ENCODE results near the gene NEMF.
"Not testable (repeated sequence)": the region's sequence is repeated elsewhere in the genome, so short reads cannot be mapped to it uniquely, and the experiment has no call there.

The NEMF gene

GRCh38 chr14:49863487-49864281, 11.1 kb upstream of the NEMF start:
- peak; percentile 81 to 84 for DNase-seq

GRCh38 chr14:49862089-49862673, 9.6 kb upstream of the NEMF start:
- peak; percentile 93 to 97 for DNase-seq
- TF ChIP-seq GATA1 (IDR thresholded peaks at IDR 0.05; ENCODE audit: low read depth, low read length) (no peak), POLR2A (IDR thresholded peaks at IDR 0.05; ENCODE audit: low read length) (no peak)

More at GRCh38 chr14:49863487-49864281, 11.1 kb upstream of the NEMF start:
- TF ChIP-seq GATA1 (IDR thresholded peaks at IDR 0.05; ENCODE audit: low read depth, low read length) (no peak), POLR2A (IDR thresholded peaks at IDR 0.05; ENCODE audit: low read length) (no peak)

GRCh38 chr14:49861699-49862088, 9.1 kb upstream of the NEMF start:
- peak; percentile 82 to 89 for DNase-seq
- no peak for TF ChIP-seq GATA1 (IDR thresholded peaks at IDR 0.05; ENCODE audit: low read depth, low read length)
- peak; percentile 69 for TF ChIP-seq POLR2A (IDR thresholded peaks at IDR 0.05; ENCODE audit: low read length)

- DNase-seq: no peak
- TF ChIP-seq POLR2A (IDR thresholded peaks at IDR 0.05; ENCODE audit: low read length) (no peak), GATA1 (IDR thresholded peaks at IDR 0.05; ENCODE audit: low read depth, low read length) (no peak)
Observed at GRCh38 chr14:49860988-49861698, 8.6 kb upstream of the NEMF start.

GRCh38 chr14:49858383-49858782, 5.8 kb upstream of the NEMF start:
- DNase-seq: no peak
- no peak for TF ChIP-seq POLR2A (IDR thresholded peaks at IDR 0.05; ENCODE audit: low read length)
- TF ChIP-seq GATA1 (IDR thresholded peaks at IDR 0.05; ENCODE audit: low read depth, low read length): no peak

- TF ChIP-seq POLR2A (IDR thresholded peaks at IDR 0.05; ENCODE audit: low read length): no peak
- TF ChIP-seq GATA1 (IDR thresholded peaks at IDR 0.05; ENCODE audit: low read depth, low read length): no peak
- DNase-seq: no peak
Observed at GRCh38 chr14:49857427-49858003, 4.9 kb upstream of the NEMF start.

GRCh38 chr14:49853572-49854375, 1.2 kb upstream of the NEMF start:
- no peak for TF ChIP-seq POLR2A (IDR thresholded peaks at IDR 0.05; ENCODE audit: low read length)
- no peak for TF ChIP-seq GATA1 (IDR thresholded peaks at IDR 0.05; ENCODE audit: low read depth, low read length)
- peak; percentile 83 to 85 for DNase-seq

GRCh38 chr14:49853158-49853477, 530 bp upstream of the NEMF start:
- TF ChIP-seq GATA1 (IDR thresholded peaks at IDR 0.05; ENCODE audit: low read depth, low read length) (no peak), POLR2A (IDR thresholded peaks at IDR 0.05; ENCODE audit: low read length) (no peak)
- no peak for DNase-seq

GRCh38 chr14:49851813-49852212, 775 bp downstream of the NEMF start:
- TF ChIP-seq POLR2A (IDR thresholded peaks at IDR 0.05; ENCODE audit: low read length): no peak
- no peak for TF ChIP-seq GATA1 (IDR thresholded peaks at IDR 0.05; ENCODE audit: low read depth, low read length)
- DNase-seq: peak in 1 of 2 experiments; percentile 60

GRCh38 chr14:49849213-49849847, 3.3 kb downstream of the NEMF start:
- no peak for TF ChIP-seq POLR2A (IDR thresholded peaks at IDR 0.05; ENCODE audit: low read length)
- no peak for TF ChIP-seq GATA1 (IDR thresholded peaks at IDR 0.05; ENCODE audit: low read depth, low read length)
- no peak for DNase-seq

- TF ChIP-seq POLR2A (IDR thresholded peaks at IDR 0.05; ENCODE audit: low read length): no peak
- no peak for TF ChIP-seq GATA1 (IDR thresholded peaks at IDR 0.05; ENCODE audit: low read depth, low read length)
- no peak for DNase-seq
Observed at GRCh38 chr14:49828640-49829039, 23.9 kb downstream of the NEMF start.

GRCh38 chr14:49820176-49820575, 32.4 kb downstream of the NEMF start:
- DNase-seq: no peak
- TF ChIP-seq POLR2A (IDR thresholded peaks at IDR 0.05; ENCODE audit: low read length) (no peak), GATA1 (IDR thresholded peaks at IDR 0.05; ENCODE audit: low read depth, low read length) (no peak)

- no peak for DNase-seq
- TF ChIP-seq POLR2A (IDR thresholded peaks at IDR 0.05; ENCODE audit: low read length) (no peak), GATA1 (IDR thresholded peaks at IDR 0.05; ENCODE audit: low read depth, low read length) (no peak)
Observed at GRCh38 chr14:49816844-49817243, 35.7 kb downstream of the NEMF start.

GRCh38 chr14:49816118-49816517, 36.5 kb downstream of the NEMF start:
- not testable (repeated sequence) for DNase-seq

Data from erythroblast (primary cell).